Keratinocyte (primary cell): ENCODE measurements around the gene PRDM7. TPM values are rescaled to one million over a fixed set of nuclear protein-coding genes. Genes with fewer than 3 reads are reported as not detected.
"Not testable (repeated sequence)": the region's sequence is repeated elsewhere in the genome, so short reads cannot be mapped to it uniquely, and the experiment has no call there.

Source experiments
- DNase-seq: peaks from one replicate; pipeline ENCODE4 v3.0.0-alpha.2; 2011; ENCODE audit warnings: low read depth, missing footprints, low spot score
- FAIRE-seq: peaks from 2 replicates; lab custom pipeline; 2011; peaks lifted over from hg19 to GRCh38; lab: Jason Lieb, UNC
- H2AFZ ChIP-seq: 2 replicates; pipeline ENCODE4 v1.6.0; 2012; ENCODE audit warnings: low read length, control low read depth, inconsistent platforms; ENCODE audit not compliant: control insufficient read depth
- H3K27ac ChIP-seq: 2 replicates; pipeline ENCODE4 v1.5.1; 2011; ENCODE audit warnings: low read length; ENCODE audit not compliant: control insufficient read depth, insufficient read depth
- H3K27me3 ChIP-seq: 3 replicates; pipeline ENCODE4 v1.6.0; 2011; ENCODE audit warnings: low read length; ENCODE audit not compliant: control insufficient read depth, insufficient read depth; ENCODE audit errors: extremely low read depth
- H3K36me3 ChIP-seq, 2 experiments: 2 replicates in 1 of 2; 3 replicates in 1 of 2; pipeline ENCODE4 v1.5.1; 2011; ENCODE audit warnings: low read length in 2 of 2, mild to moderate bottlenecking in 1 of 2; ENCODE audit not compliant: control insufficient read depth in 2 of 2, insufficient read depth in 2 of 2; ENCODE audit errors: extremely low read depth in 1 of 2
- H3K4me1 ChIP-seq: 3 replicates; pipeline ENCODE4 v1.5.1; 2011; ENCODE audit warnings: low read length; ENCODE audit not compliant: control insufficient read depth, insufficient read depth; ENCODE audit errors: extremely low read depth
- H3K4me2 ChIP-seq: 3 replicates; pipeline ENCODE4 v1.6.0; 2011; ENCODE audit warnings: low read depth, low read length; ENCODE audit not compliant: control insufficient read depth, insufficient read depth; ENCODE audit errors: extremely low read depth
- H3K4me3 ChIP-seq, 3 experiments: fragments of 200-600 bp in 1 of 3; sonication (generic) in 1 of 3; 2 replicates in 2 of 3; 3 replicates in 1 of 3; pipeline ENCODE4 v1.5.1; 2011 to 2016; ENCODE audit warnings: low read length in 3 of 3, mild to moderate bottlenecking in 3 of 3, control low read depth in 2 of 3, inconsistent platforms in 1 of 3, low read depth in 1 of 3, mixed read lengths in 1 of 3, mixed run types in 1 of 3, moderate library complexity in 1 of 3; ENCODE audit not compliant: control insufficient read depth in 2 of 3, insufficient read depth in 2 of 3; ENCODE audit errors: extremely low read depth in 1 of 3
- H3K79me2 ChIP-seq: 2 replicates; pipeline ENCODE4 v1.6.0; 2012; ENCODE audit warnings: low read length; ENCODE audit not compliant: control insufficient read depth, insufficient read depth
- H3K9ac ChIP-seq: 3 replicates; pipeline ENCODE4 v1.6.0; 2011; ENCODE audit warnings: low read length; ENCODE audit not compliant: control insufficient read depth, insufficient read depth; ENCODE audit errors: extremely low read depth
- H3K9me1 ChIP-seq: 3 replicates; pipeline ENCODE4 v1.6.0; 2011; ENCODE audit warnings: low read length; ENCODE audit not compliant: control insufficient read depth, insufficient read depth; ENCODE audit errors: extremely low read depth
- H3K9me3 ChIP-seq: 2 replicates; pipeline ENCODE4 v1.5.1; 2012; ENCODE audit warnings: low read depth, low read length; ENCODE audit not compliant: control insufficient read depth
- H4K20me1 ChIP-seq: 3 replicates; pipeline ENCODE4 v1.6.0; 2011; ENCODE audit warnings: low read length; ENCODE audit not compliant: control insufficient read depth, insufficient read depth; ENCODE audit errors: extremely low read depth
- EZH2 ChIP-seq: IDR thresholded peaks from one replicate; pipeline ENCODE4 v1.6.1; 2012; ENCODE audit warnings: inconsistent platforms, mild to moderate bottlenecking, low read length, moderate library complexity
- dilution Hi-C: fragments of 300-500 bp; cut with MboI; formaldehyde crosslinking; loops from one replicate; pipeline ENCODE4 v1.7.0; 2020; ENCODE audit warnings: low sequenced_read_pairs; ENCODE audit not compliant: extremely low pct_ligation_motif_present
- polyA minus RNA-seq, 3 experiments: library from RNA; depleted of rRNA, polyadenylated mRNA; stranded (reverse); fragments of >200 nt; gene quantifications; 1 replicate in 1 of 3; 2 replicates in 1 of 3; 3 replicates in 1 of 3; pipeline ENCODE4 v1.2.3, GENCODE V29; 2011
- polyA plus RNA-seq, 5 experiments: library from polyadenylated mRNA; depleted of rRNA in 3 of 5; stranded (reverse) in 3 of 5; stranded (forward) in 1 of 5; unstranded in 1 of 5; fragments of >200 nt; gene quantifications; 1 replicate in 1 of 5; 2 replicates in 3 of 5; 3 replicates in 1 of 5; pipeline versions ENCODE4 v1.2.1 to v1.2.3, GENCODE V29; 2011 to 2012; ENCODE audit warnings: missing spikeins in 2 of 5, low read depth in 1 of 5, low replicate concordance in 1 of 5
- TF ChIP-seq, protein P1 (sequence below), 3 experiments: IDR thresholded peaks in 1 of 3; conservative IDR thresholded peaks in 1 of 3; optimal IDR thresholded peaks in 1 of 3; 2 replicates in 2 of 3; 3 replicates in 1 of 3; pipeline versions ENCODE3 to v1.5.1; 2011; ENCODE audit warnings: low read length in 3 of 3, mild to moderate bottlenecking in 3 of 3, moderate library complexity in 2 of 3, control low read depth in 1 of 3, inconsistent platforms in 1 of 3; ENCODE audit not compliant: insufficient read depth in 2 of 3; ENCODE audit errors: extremely low read depth in 1 of 3

The PRDM7 gene
- not detected in 3 replicates for polyA plus RNA-seq
- polyA plus RNA-seq (2011; ENCODE audit: low read depth), result not detected
- not detected in 2 replicates for polyA plus RNA-seq (2011; cell fraction: cytosol; rRNA removed)
- not detected in 2 replicates for polyA plus RNA-seq (2011; cell fraction: nucleus; rRNA removed)
- polyA plus RNA-seq (2012; ENCODE audit: low replicate concordance), result not detected in 2 replicates
- not detected in 3 replicates for polyA minus RNA-seq
- not detected for polyA minus RNA-seq (2011; cell fraction: cytosol; rRNA and poly(A)+ RNA removed)
- not detected in 2 replicates for polyA minus RNA-seq (2011; cell fraction: nucleus; rRNA and poly(A)+ RNA removed)

GRCh38 chr16:90077240-90077756, at the start of gene PRDM7:
PRDM7 (minus strand) TSS chr16:90077331; CDS start chr16:90075910, 1,421 bp downstream.
- H3K4me2 ChIP-seq, result peak within 1 kb of the TSS; percentile 95
- peak; percentile 74 for FAIRE-seq
- peak within 1 kb of the TSS; percentile 61 for H3K27ac ChIP-seq
- no peaks in the 10 kb centered on the region for H3K36me3 ChIP-seq
- H3K4me1 ChIP-seq, result peaks cover 9% of the 10 kb centered on the region
- H4K20me1 ChIP-seq, result no peaks in the 10 kb centered on the region
- peak within 1 kb of the TSS; percentile 63 for H3K9ac ChIP-seq
- dilution Hi-C loops, result no loop called here
- TF ChIP-seq, protein P1, sequence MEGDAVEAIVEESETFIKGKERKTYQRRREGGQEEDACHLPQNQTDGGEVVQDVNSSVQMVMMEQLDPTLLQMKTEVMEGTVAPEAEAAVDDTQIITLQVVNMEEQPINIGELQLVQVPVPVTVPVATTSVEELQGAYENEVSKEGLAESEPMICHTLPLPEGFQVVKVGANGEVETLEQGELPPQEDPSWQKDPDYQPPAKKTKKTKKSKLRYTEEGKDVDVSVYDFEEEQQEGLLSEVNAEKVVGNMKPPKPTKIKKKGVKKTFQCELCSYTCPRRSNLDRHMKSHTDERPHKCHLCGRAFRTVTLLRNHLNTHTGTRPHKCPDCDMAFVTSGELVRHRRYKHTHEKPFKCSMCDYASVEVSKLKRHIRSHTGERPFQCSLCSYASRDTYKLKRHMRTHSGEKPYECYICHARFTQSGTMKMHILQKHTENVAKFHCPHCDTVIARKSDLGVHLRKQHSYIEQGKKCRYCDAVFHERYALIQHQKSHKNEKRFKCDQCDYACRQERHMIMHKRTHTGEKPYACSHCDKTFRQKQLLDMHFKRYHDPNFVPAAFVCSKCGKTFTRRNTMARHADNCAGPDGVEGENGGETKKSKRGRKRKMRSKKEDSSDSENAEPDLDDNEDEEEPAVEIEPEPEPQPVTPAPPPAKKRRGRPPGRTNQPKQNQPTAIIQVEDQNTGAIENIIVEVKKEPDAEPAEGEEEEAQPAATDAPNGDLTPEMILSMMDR (optimal IDR thresholded peaks at IDR 0.05 in 1 of 3, IDR thresholded peaks at IDR 0.05 in 1 of 3, conservative IDR thresholded peaks at IDR 0.05 in 1 of 3; ENCODE audit: extremely low read depth in 1 of 3, insufficient read depth in 2 of 3, low read length in 3 of 3), result no peak
- TF ChIP-seq EZH2, result no peak
- H2AFZ ChIP-seq, result peak within 1 kb of the TSS; percentile 90
- no peaks in the 10 kb centered on the region for H3K9me1 ChIP-seq
- peak; percentile 88 for DNase-seq
- H3K4me3 ChIP-seq, result peak within 1 kb of the TSS in 2 of 3 experiments; percentile 52 to 56
- no peaks in the 10 kb centered on the region for H3K9me3 ChIP-seq
- H3K27me3 ChIP-seq, result no peaks in the 10 kb centered on the region
- H3K79me2 ChIP-seq, result no peaks in the 10 kb centered on the region

- H3K27ac ChIP-seq, H3K9me1 ChIP-seq, H3K27me3 ChIP-seq, H2AFZ ChIP-seq, H3K9me3 ChIP-seq, H3K36me3 ChIP-seq, FAIRE-seq, dilution Hi-C loops, H3K4me2 ChIP-seq, H3K4me3 ChIP-seq, DNase-seq, H3K4me1 ChIP-seq, H3K9ac ChIP-seq, H3K79me2 ChIP-seq, H4K20me1 ChIP-seq: not testable (repeated sequence)
Measured at GRCh38 chr16:90121846-90122245, 44.7 kb upstream of the PRDM7 start.

DNA sequence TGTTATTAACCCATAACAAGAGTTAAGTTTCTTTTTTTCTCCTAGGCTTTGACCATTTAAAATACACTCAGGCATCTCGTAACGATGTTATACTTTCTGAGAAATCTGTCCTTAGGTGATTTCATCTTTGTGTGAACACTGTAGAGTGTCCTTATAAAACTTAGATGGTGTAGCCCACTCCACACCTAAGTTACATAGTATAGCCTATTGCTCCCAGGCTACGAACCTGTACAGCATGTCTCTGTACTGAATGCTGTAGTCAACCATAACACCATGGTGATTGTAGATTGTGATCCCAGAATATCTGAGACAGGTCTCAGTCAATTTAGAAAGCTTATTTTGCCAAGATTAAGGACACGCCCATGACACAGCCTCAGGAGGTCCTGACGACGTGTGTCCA, 30.5 kb upstream of the PRDM7 start:
- H3K9me3 ChIP-seq, result not testable (repeated sequence)

DNA sequence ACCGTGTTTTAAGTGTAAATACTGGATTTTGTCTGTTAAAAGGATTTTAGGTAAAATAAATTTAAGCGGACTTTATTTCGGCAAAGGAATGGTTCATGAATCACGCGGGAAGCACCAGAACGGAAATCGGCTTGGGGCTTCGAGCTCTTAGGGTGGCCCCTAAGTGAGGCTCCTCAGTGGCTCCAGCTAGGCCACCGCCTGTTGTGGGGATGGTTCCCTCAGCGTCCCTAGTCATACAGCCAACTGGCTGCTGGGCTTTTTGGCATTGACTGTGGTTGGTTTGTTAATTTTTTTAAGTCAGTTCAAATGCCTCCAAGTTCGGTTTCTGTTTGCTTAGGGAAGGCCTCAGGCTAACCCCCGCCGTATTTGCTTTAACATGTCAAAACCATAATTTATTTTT, 29.9 kb upstream of the PRDM7 start:
- dilution Hi-C loops, H3K79me2 ChIP-seq, H3K9ac ChIP-seq, H3K27ac ChIP-seq, H3K27me3 ChIP-seq, H3K9me3 ChIP-seq, H3K4me3 ChIP-seq, H3K4me2 ChIP-seq, H3K36me3 ChIP-seq, H3K4me1 ChIP-seq, FAIRE-seq, DNase-seq, H3K9me1 ChIP-seq, H2AFZ ChIP-seq, H4K20me1 ChIP-seq: not testable (repeated sequence)

More for the DNA sequence above, 30.5 kb upstream of the PRDM7 start:
- H3K27ac ChIP-seq, H3K4me2 ChIP-seq, H3K9ac ChIP-seq, H3K4me1 ChIP-seq, H2AFZ ChIP-seq, H3K79me2 ChIP-seq, H3K4me3 ChIP-seq, H3K9me1 ChIP-seq, DNase-seq, H3K36me3 ChIP-seq, dilution Hi-C loops, FAIRE-seq, H4K20me1 ChIP-seq, H3K27me3 ChIP-seq: not testable (repeated sequence)
